ENCODE data around the gene HTRA1.

DNA sequence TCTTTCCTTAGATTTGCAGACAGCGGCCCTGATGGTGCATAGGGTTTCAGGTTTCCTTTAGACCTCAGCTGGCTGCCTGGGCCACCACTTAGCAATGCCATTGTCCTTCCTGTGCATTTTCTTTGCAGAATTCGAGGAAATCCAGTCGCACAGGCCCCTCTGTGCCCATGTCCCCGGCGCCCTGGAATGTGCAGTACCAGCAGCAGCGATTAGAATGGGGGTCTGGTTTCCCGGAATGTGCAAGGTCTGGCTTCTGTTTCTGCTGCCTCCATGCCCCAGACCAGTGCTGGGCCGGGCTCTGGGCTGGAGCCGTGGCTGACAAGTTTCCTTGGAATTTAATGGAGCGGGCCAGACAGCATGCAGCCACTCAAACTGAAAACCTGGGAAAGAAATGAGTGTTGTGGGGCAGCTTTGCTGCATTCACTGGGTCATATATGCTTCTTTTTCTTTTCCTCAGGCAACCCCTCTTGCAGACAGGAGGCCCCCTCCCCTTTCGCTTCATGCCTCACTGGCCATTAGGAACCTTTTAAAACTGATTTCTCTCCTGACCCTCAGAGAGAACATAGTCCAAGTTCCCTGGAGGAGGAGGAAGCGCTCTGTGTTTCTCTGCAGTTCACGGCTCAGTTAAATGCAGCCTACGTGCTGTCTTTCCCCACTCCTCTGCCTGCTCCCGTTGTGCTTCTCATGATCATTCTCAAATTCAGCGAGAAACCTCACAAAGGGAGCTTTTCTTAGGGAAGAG, 14.4 kb downstream of the HTRA1 start:
- TF ChIP-seq, protein P1, sequence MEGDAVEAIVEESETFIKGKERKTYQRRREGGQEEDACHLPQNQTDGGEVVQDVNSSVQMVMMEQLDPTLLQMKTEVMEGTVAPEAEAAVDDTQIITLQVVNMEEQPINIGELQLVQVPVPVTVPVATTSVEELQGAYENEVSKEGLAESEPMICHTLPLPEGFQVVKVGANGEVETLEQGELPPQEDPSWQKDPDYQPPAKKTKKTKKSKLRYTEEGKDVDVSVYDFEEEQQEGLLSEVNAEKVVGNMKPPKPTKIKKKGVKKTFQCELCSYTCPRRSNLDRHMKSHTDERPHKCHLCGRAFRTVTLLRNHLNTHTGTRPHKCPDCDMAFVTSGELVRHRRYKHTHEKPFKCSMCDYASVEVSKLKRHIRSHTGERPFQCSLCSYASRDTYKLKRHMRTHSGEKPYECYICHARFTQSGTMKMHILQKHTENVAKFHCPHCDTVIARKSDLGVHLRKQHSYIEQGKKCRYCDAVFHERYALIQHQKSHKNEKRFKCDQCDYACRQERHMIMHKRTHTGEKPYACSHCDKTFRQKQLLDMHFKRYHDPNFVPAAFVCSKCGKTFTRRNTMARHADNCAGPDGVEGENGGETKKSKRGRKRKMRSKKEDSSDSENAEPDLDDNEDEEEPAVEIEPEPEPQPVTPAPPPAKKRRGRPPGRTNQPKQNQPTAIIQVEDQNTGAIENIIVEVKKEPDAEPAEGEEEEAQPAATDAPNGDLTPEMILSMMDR (IDR thresholded peaks at IDR 0.05): no peak
- TF ChIP-seq POLR2A (IDR thresholded peaks at IDR 0.05) (no peak), POLR2AphosphoS5 (IDR thresholded peaks at IDR 0.05) (no peak), EP300 (IDR thresholded peaks at IDR 0.05) (no peak)

All from stomach (tissue), 4 donors.